Endothelial cell of umbilical vein (primary cell): ENCODE results near the gene MYH3. TPM values are rescaled to one million over a fixed set of nuclear protein-coding genes. Genes with fewer than 3 reads are reported as not detected.
A peak's percentile ranks its signal among the peaks of the same experiment; 100 is the strongest.
"Not testable (repeated sequence)": the region's sequence is repeated elsewhere in the genome, so short reads cannot be mapped to it uniquely, and the experiment has no call there.

Source experiments
- BruUV-seq: library from RNA; stranded (reverse); fragments of 400-500 nt; replicated peaks from 2 replicates; lab custom pipeline; 2021; lab: Mats Ljungman, UMichigan
- CTCF ChIA-PET: fragments of 300-600, 350-600 bp; sonication (Branson Sonifier 250); formaldehyde crosslinking; loops from one replicate; lab custom pipeline; 2021; ENCODE audit warnings: antibody characterized with exemption, inconsistent platforms; lab: Charles Lee
- POLR2A ChIA-PET: fragments of 300-600, 350-600 bp; sonication (Branson Sonifier 250); formaldehyde crosslinking; loops from one replicate; lab custom pipeline; 2021; ENCODE audit warnings: antibody characterized with exemption, inconsistent platforms; lab: Charles Lee
- DNase-seq: peaks from one replicate; pipeline ENCODE4 v3.0.0-alpha.2; 2011; ENCODE audit warnings: low read depth, low spot score
- FAIRE-seq: peaks from 2 replicates; lab custom pipeline; 2011; peaks lifted over from hg19 to GRCh38; lab: Jason Lieb, UNC
- H2AFZ ChIP-seq: 2 replicates; pipeline ENCODE4 v1.6.0; 2012; ENCODE audit warnings: low read depth, low read length, control low read depth, inconsistent platforms
- H3K27ac ChIP-seq: 2 replicates; pipeline ENCODE4 v1.5.1; 2011; ENCODE audit warnings: low read depth, mild to moderate bottlenecking, control low read depth, low read length, moderate library complexity; ENCODE audit not compliant: insufficient read depth
- H3K27me3 ChIP-seq, 2 experiments: 2 replicates each; pipeline versions ENCODE4 v1.6.0 to v1.6.1; 2011; ENCODE audit warnings: low read length in 2 of 2, mixed read lengths in 1 of 2; ENCODE audit not compliant: control insufficient read depth in 2 of 2, insufficient read depth in 2 of 2
- H3K36me3 ChIP-seq, 2 experiments: 2 replicates in 1 of 2; 3 replicates in 1 of 2; pipeline ENCODE4 v1.5.1; 2011; ENCODE audit warnings: low read length in 2 of 2, mild to moderate bottlenecking in 1 of 2, moderate library complexity in 1 of 2; ENCODE audit not compliant: control insufficient read depth in 2 of 2, insufficient read depth in 2 of 2; ENCODE audit errors: extremely low read depth in 1 of 2
- H3K4me1 ChIP-seq: 3 replicates; pipeline ENCODE4 v1.5.1; 2011; ENCODE audit warnings: mild to moderate bottlenecking, low read length; ENCODE audit not compliant: control insufficient read depth, insufficient read depth; ENCODE audit errors: extremely low read depth
- H3K4me2 ChIP-seq: 2 replicates; pipeline ENCODE4 v1.6.1; 2011; ENCODE audit warnings: low read length, control low read depth, mixed read lengths; ENCODE audit not compliant: insufficient read depth
- H3K4me3 ChIP-seq, 3 experiments: fragments of 200-600 bp in 1 of 3; sonication (generic), shearing (Covaris generic) in 1 of 3; replicated peaks in 1 of 3; 2 replicates each; pipeline ENCODE4 v1.5.1; 2011 to 2016; ENCODE audit warnings: control low read depth in 3 of 3, low read length in 3 of 3, mild to moderate bottlenecking in 2 of 3, inconsistent platforms in 1 of 3, low read depth in 1 of 3, moderate library complexity in 1 of 3; ENCODE audit not compliant: insufficient read depth in 1 of 3
- H3K79me2 ChIP-seq: 2 replicates; pipeline ENCODE4 v1.6.0; 2012; ENCODE audit warnings: low read length, inconsistent platforms; ENCODE audit not compliant: control insufficient read depth, insufficient read depth
- H3K9ac ChIP-seq: replicated peaks from 2 replicates; pipeline ENCODE3; 2011; ENCODE audit warnings: low read length, control low read depth; ENCODE audit not compliant: insufficient read depth; ENCODE audit errors: extremely low read depth
- H3K9me1 ChIP-seq: replicated peaks from 3 replicates; pipeline ENCODE4 v1.6.0; 2011; ENCODE audit warnings: mild to moderate bottlenecking, low read length; ENCODE audit not compliant: control insufficient read depth, insufficient read depth; ENCODE audit errors: extremely low read depth
- H3K9me3 ChIP-seq: replicated peaks from 2 replicates; pipeline ENCODE4 v1.5.1; 2012; ENCODE audit warnings: low read length, inconsistent platforms; ENCODE audit not compliant: control insufficient read depth, insufficient read depth
- H4K20me1 ChIP-seq: replicated peaks from 2 replicates; pipeline ENCODE3; 2011; ENCODE audit warnings: mild to moderate bottlenecking, low read length; ENCODE audit not compliant: control insufficient read depth, insufficient read depth; ENCODE audit errors: extremely low read depth
- CTCF ChIP-seq, 2 donors: IDR thresholded peaks; 1 replicate in 1 of 2; 2 replicates in 1 of 2; pipeline ENCODE4 v1.5.1; 2011; ENCODE audit warnings: low read length in 2 of 2, mild to moderate bottlenecking in 2 of 2, moderate library complexity in 2 of 2, control low read depth in 1 of 2, inconsistent platforms in 1 of 2, low read depth in 1 of 2; ENCODE audit not compliant: insufficient read depth in 1 of 2; ENCODE audit errors: extremely low read depth in 1 of 2
- EZH2 ChIP-seq: IDR thresholded peaks from 2 replicates; pipeline ENCODE4 v1.6.1; 2012; ENCODE audit warnings: borderline replicate concordance, low read depth, mild to moderate bottlenecking, moderate library complexity, low read length, inconsistent platforms; ENCODE audit not compliant: severe bottlenecking
- FOS ChIP-seq: IDR thresholded peaks from 2 replicates; pipeline ENCODE4 v1.6.1; 2011; ENCODE audit warnings: mild to moderate bottlenecking, low read length, moderate library complexity, borderline replicate concordance; ENCODE audit not compliant: insufficient read depth
- GATA2 ChIP-seq: IDR thresholded peaks from 2 replicates; pipeline ENCODE4 v1.7.0; 2011; ENCODE audit warnings: low read depth, mild to moderate bottlenecking, moderate library complexity, mixed read lengths, low read length; ENCODE audit not compliant: insufficient read length, insufficient read depth
- JUN ChIP-seq: IDR thresholded peaks from 2 replicates; pipeline ENCODE4 v1.6.1; 2011; ENCODE audit warnings: borderline replicate concordance, low read depth; ENCODE audit not compliant: insufficient read length, insufficient read depth
- MAX ChIP-seq: IDR thresholded peaks from 2 replicates; pipeline ENCODE4 v1.6.1; 2011; ENCODE audit not compliant: insufficient read depth, insufficient read length
- MYC ChIP-seq: IDR thresholded peaks from one replicate; pipeline ENCODE4 v1.6.1; 2011; ENCODE audit warnings: mild to moderate bottlenecking, low read depth, low read length
- POLR2A ChIP-seq: IDR thresholded peaks from 2 replicates; pipeline ENCODE4 v1.6.1; 2012; ENCODE audit warnings: low read depth, mild to moderate bottlenecking, control low read depth, low read length
- POLR2AphosphoS5 ChIP-seq: IDR thresholded peaks from 2 replicates; pipeline ENCODE4 v1.6.1; 2012; ENCODE audit warnings: low read depth, mild to moderate bottlenecking, control low read depth, low read length, moderate library complexity; ENCODE audit not compliant: insufficient read depth
- dilution Hi-C: fragments of 300-500 bp; cut with MboI; formaldehyde crosslinking; loops from one replicate; pipeline ENCODE4 v1.15.0; 2019; ENCODE audit warnings: low sequenced_read_pairs; ENCODE audit not compliant: extremely low pct_ligation_motif_present
- intact Hi-C: fragments of 100-400 bp; cut with micrococcal nuclease; formaldehyde crosslinking; loops from one replicate; pipeline ENCODE4 v1.10.0; 2022
- polyA plus RNA-seq, 4 experiments: library from polyadenylated mRNA; depleted of rRNA in 3 of 4; stranded (reverse) in 3 of 4; unstranded in 1 of 4; fragments of >200 nt; gene quantifications; 2 replicates each; pipeline versions ENCODE4 v1.2.1 to v1.2.3, GENCODE V29; 2011 to 2012; ENCODE audit warnings: missing spikeins in 1 of 4
- total RNA-seq: library from RNA; stranded (reverse); gene quantifications from 2 replicates; pipeline ENCODE4 v1.2.3, GENCODE V29; 2021

Gene MYH3
- total and polyA plus RNA-seq, 2 donors (not counting 3 experiments of a cell fraction or from before 2014, with no cell fraction given): 0.65 to 0.73 TPM

GRCh38 chr17:10697092-10698081, 40.3 kb upstream of the MYH3 start, which contains the start of the genes ADPRM and SCO1:
TSS of gene ADPRM (plus strand) at chr17:10697594. CDS start at chr17:10704927, 7,333 bp downstream.
TSS of gene SCO1 (minus strand) at chr17:10697533. CDS start at chr17:10697507, 26 bp downstream.
- peak; percentile 20 to 59 for TF ChIP-seq CTCF (IDR thresholded peaks at IDR 0.05; ENCODE audit: extremely low read depth in 1 of 2, insufficient read depth in 1 of 2, low read depth in 1 of 2, low read length in 2 of 2)
- TF ChIP-seq FOS: no peak
- TF ChIP-seq JUN: no peak
- TF ChIP-seq MYC: peak; percentile 10
- TF ChIP-seq POLR2A: peak; percentile 85
- TF ChIP-seq GATA2: no peak
- no peak for TF ChIP-seq MAX
- TF ChIP-seq EZH2: no peak
- TF ChIP-seq POLR2AphosphoS5: peak; percentile 94
- peak within 1 kb of the TSS; percentile 99 for H3K4me2 ChIP-seq
- H4K20me1 ChIP-seq: no peaks in the 10 kb centered on the region
- no peaks in the 10 kb centered on the region for H3K27me3 ChIP-seq
- ChIA-PET POLR2A (no interaction called here), CTCF (interaction anchor here (0.8 to 2.7 kb wide), 2 partner anchors 14 to 40 kb away, joined by 3 to 10 read pairs; no protein-coding TSS in a partner anchor)
- H3K9me1 ChIP-seq: peaks cover under 1% of the 10 kb centered on the region
- H3K4me1 ChIP-seq: peaks cover 20% of the 10 kb centered on the region
- no peaks in the 10 kb centered on the region for H3K9me3 ChIP-seq
- H3K9ac ChIP-seq: peak within 1 kb of the TSS; percentile 93
- peak within 1 kb of the TSS; percentile 92 for H2AFZ ChIP-seq
- FAIRE-seq (peak; percentile 89), DNase-seq (peak; percentile 93)
- peaks cover 2 to 13% of the 10 kb centered on the region in 2 experiments for H3K36me3 ChIP-seq
- peak within 1 kb of the TSS; percentile 94 for H3K27ac ChIP-seq
- BruUV-seq: TSS peak; percentile 50
- dilution Hi-C loops: no loop called here
- H3K79me2 ChIP-seq: peaks cover 63% of the 10 kb centered on the region
- intact Hi-C loops: loop anchor here (1.0 kb wide), 1 partner anchor 32 kb away; no protein-coding TSS in a partner anchor
- peak within 1 kb of the TSS; percentile 74 to 92 (median 85) for H3K4me3 ChIP-seq

GRCh38 chr17:10695875-10696407, 38.8 kb upstream of the MYH3 start:
- intact Hi-C loops, BruUV-seq, H3K27me3 ChIP-seq, H3K9me3 ChIP-seq, H2AFZ ChIP-seq, H3K9me1 ChIP-seq, POLR2A ChIA-PET, FAIRE-seq, H4K20me1 ChIP-seq, DNase-seq, H3K27ac ChIP-seq, dilution Hi-C loops: not testable (repeated sequence)
- peaks cover 17% of the 10 kb centered on the region for H3K4me1 ChIP-seq
- H3K4me3 ChIP-seq: peak overlapping the region in 1 of 3 experiments; percentile 92
- peaks cover 3 to 16% of the 10 kb centered on the region in 2 experiments for H3K36me3 ChIP-seq
- H3K9ac ChIP-seq: peak overlapping the region; percentile 93
- peak overlapping the region; percentile 96 for H3K4me2 ChIP-seq
- CTCF ChIA-PET: interaction anchor here (1.0 to 2.7 kb wide), 2 partner anchors 12 to 35 kb away, joined by 3 to 10 read pairs; no protein-coding TSS in a partner anchor
- peaks cover 68% of the 10 kb centered on the region for H3K79me2 ChIP-seq
